Urinary bladder (tissue), 4 donors: ENCODE data around the gene USP28. TPM values are rescaled to one million over a fixed set of nuclear protein-coding genes. Genes with fewer than 3 reads are reported as not detected.

Experiments used
- DNase-seq: peaks from one replicate; pipeline ENCODE4 v3.0.0-alpha.2; 2015; ENCODE audit errors: extremely low spot score
- H3K27ac ChIP-seq: one replicate; pipeline ENCODE4 v1.5.1; 2013; ENCODE audit warnings: low read depth, mild to moderate bottlenecking, moderate library complexity
- H3K36me3 ChIP-seq: one replicate; pipeline ENCODE4 v1.6.1; 2013; ENCODE audit warnings: mild to moderate bottlenecking, moderate library complexity; ENCODE audit not compliant: insufficient read depth
- H3K4me1 ChIP-seq: one replicate; pipeline ENCODE4 v1.6.1; 2013; ENCODE audit warnings: mild to moderate bottlenecking, moderate library complexity; ENCODE audit not compliant: insufficient read depth
- H3K4me3 ChIP-seq: one replicate; pipeline ENCODE4 v1.5.1; 2013; ENCODE audit warnings: low read depth, low read length
- WGBS: extraction: QIAGEN DNeasy Blood & Tissue Kit; methylation state at CpG from one replicate; pipeline ENCODE4 v1.1.7; 2013; 5-methylcytosine and 5-hydroxymethylcytosine counted together
- polyA plus RNA-seq: library from polyadenylated mRNA; stranded (reverse); fragments of 200-250 nt; gene quantifications from one replicate; pipeline ENCODE4 v1.2.3, GENCODE V29; 2013
- total RNA-seq: library from RNA; depleted of rRNA; stranded (reverse); fragments of >200 nt; gene quantifications from one replicate; pipeline ENCODE4 v1.2.3, GENCODE V29; 2014
- donor health status: healthy with polysubstance abuse.
- donor health status: healthy.

Gene USP28
- total and polyA plus RNA-seq, 2 donors = 18.4 to 68.7 TPM

- H3K27ac ChIP-seq = no peak overlapping the region
- WGBS = 38% methylated on average over 5 of the region's 5 CpGs
- H3K36me3 ChIP-seq = no peaks in the 10 kb centered on the region
- DNase-seq = no peak
- H3K4me3 ChIP-seq = no peak overlapping the region
- peaks cover 3% of the 10 kb centered on the region for H3K4me1 ChIP-seq
These were observed 2.1 kb downstream of the USP28 start for GRCh38 chr11:113873236-113873626.

GRCh38 chr11:113871336-113871735 lies 4.0 kb downstream of the USP28 start:
- WGBS = 50% methylated on average over 3 of the region's 3 CpGs
- H3K27ac ChIP-seq = no peak overlapping the region
- H3K4me3 ChIP-seq = no peak overlapping the region
- DNase-seq = no peak
- H3K36me3 ChIP-seq = no peaks in the 10 kb centered on the region
- peaks cover 3% of the 10 kb centered on the region for H3K4me1 ChIP-seq

- Histone ChIP-seq H3K4me3 (no peak overlapping the region), H3K36me3 (peaks cover 2% of the 10 kb centered on the region), H3K27ac (no peak overlapping the region), H3K4me1 (peaks cover 3% of the 10 kb centered on the region)
- no peak for DNase-seq
- WGBS = 82% methylated on average over 3 of the region's 3 CpGs
These were observed 7.4 kb downstream of the USP28 start for GRCh38 chr11:113867843-113868503.

GRCh38 chr11:113865873-113866272 lies 9.5 kb downstream of the USP28 start:
- Histone ChIP-seq H3K36me3 (peaks cover 2% of the 10 kb centered on the region), H3K27ac (no peak overlapping the region), H3K4me3 (no peak overlapping the region), H3K4me1 (peaks cover 3% of the 10 kb centered on the region)
- DNase-seq = no peak
- 96% methylated on average over 8 of the region's 8 CpGs for WGBS

GRCh38 chr11:113864410-113864809 lies 11.0 kb downstream of the USP28 start:
- Histone ChIP-seq H3K4me1 (no peaks in the 10 kb centered on the region), H3K36me3 (peaks cover 2% of the 10 kb centered on the region), H3K27ac (no peak overlapping the region), H3K4me3 (no peak overlapping the region)
- DNase-seq = no peak
- WGBS = 95% methylated on average over 3 of the region's 3 CpGs

- 54% methylated on average over 5 of the region's 5 CpGs for WGBS
- Histone ChIP-seq H3K4me3 (no peak overlapping the region), H3K36me3 (peaks cover 2% of the 10 kb centered on the region), H3K27ac (no peak overlapping the region), H3K4me1 (no peaks in the 10 kb centered on the region)
- DNase-seq = no peak
These were observed 12.9 kb downstream of the USP28 start for GRCh38 chr11:113862435-113862834.

GRCh38 chr11:113859665-113860064 lies 15.7 kb downstream of the USP28 start:
- Histone ChIP-seq H3K27ac (no peak overlapping the region), H3K4me1 (no peaks in the 10 kb centered on the region), H3K36me3 (no peaks in the 10 kb centered on the region), H3K4me3 (no peak overlapping the region)
- no peak for DNase-seq

- Histone ChIP-seq H3K4me1 (no peaks in the 10 kb centered on the region), H3K27ac (no peak overlapping the region), H3K36me3 (no peaks in the 10 kb centered on the region), H3K4me3 (no peak overlapping the region)
- 72% methylated on average over 5 of the region's 5 CpGs for WGBS
- DNase-seq = no peak
These were observed 18.2 kb downstream of the USP28 start for GRCh38 chr11:113856966-113857759.

- Histone ChIP-seq H3K4me1 (no peaks in the 10 kb centered on the region), H3K4me3 (no peak overlapping the region), H3K36me3 (no peaks in the 10 kb centered on the region), H3K27ac (no peak overlapping the region)
- DNase-seq = no peak
- 95% methylated on average over 6 of the region's 6 CpGs for WGBS
These were observed 19.6 kb downstream of the USP28 start for GRCh38 chr11:113855803-113856202.

- peaks cover 2% of the 10 kb centered on the region for H3K36me3 ChIP-seq
- WGBS = 97% methylated on average over 5 of the region's 5 CpGs
- no peak for DNase-seq
These were observed 25.2 kb downstream of the USP28 start for GRCh38 chr11:113850188-113850587.

GRCh38 chr11:113849713-113850112 lies 25.7 kb downstream of the USP28 start:
- H3K36me3 ChIP-seq = peaks cover 2% of the 10 kb centered on the region
- no peak overlapping the region for H3K27ac ChIP-seq
- H3K4me3 ChIP-seq = no peak overlapping the region
- 53% methylated on average over 4 of the region's 4 CpGs for WGBS
- no peak for DNase-seq
- no peaks in the 10 kb centered on the region for H3K4me1 ChIP-seq

More at GRCh38 chr11:113850188-113850587, 25.2 kb downstream of the USP28 start:
- Histone ChIP-seq H3K4me3 (no peak overlapping the region), H3K4me1 (no peaks in the 10 kb centered on the region), H3K27ac (no peak overlapping the region)

GRCh38 chr11:113847580-113847979 lies 27.8 kb downstream of the USP28 start:
- Histone ChIP-seq H3K27ac (no peak overlapping the region), H3K36me3 (peaks cover 2% of the 10 kb centered on the region)

GRCh38 chr11:113847111-113847510 lies 28.3 kb downstream of the USP28 start:
- DNase-seq = no peak
- H3K4me1 ChIP-seq = no peaks in the 10 kb centered on the region
- H3K4me3 ChIP-seq = no peak overlapping the region
- 69% methylated on average over 6 of the region's 6 CpGs for WGBS
- H3K27ac ChIP-seq = no peak overlapping the region
- H3K36me3 ChIP-seq = peaks cover 2% of the 10 kb centered on the region

More at GRCh38 chr11:113847580-113847979, 27.8 kb downstream of the USP28 start:
- no peak overlapping the region for H3K4me3 ChIP-seq
- DNase-seq = no peak
- H3K4me1 ChIP-seq = no peaks in the 10 kb centered on the region

- Histone ChIP-seq H3K27ac (no peak overlapping the region), H3K4me1 (no peaks in the 10 kb centered on the region), H3K4me3 (no peak overlapping the region), H3K36me3 (peaks cover 2% of the 10 kb centered on the region)
- DNase-seq = no peak
- 94% methylated on average over 1 of the region's 1 CpG for WGBS
These were observed 33.7 kb downstream of the USP28 start for GRCh38 chr11:113841691-113842090.
